PC-3 (cell line): ENCODE results near the gene DLGAP1. TPM values are rescaled to one million over a fixed set of nuclear protein-coding genes. Genes with fewer than 3 reads are reported as not detected.

Experiments used
- ATAC-seq: fragments of 200-7000 bp; cut with Tn5 transposase; 2 replicates; pipeline ENCODE4 v1.9.1; 2020; ENCODE audit warnings: mild to moderate bottlenecking, moderate library complexity
- BruUV-seq: library from RNA; stranded (reverse); fragments of 400-500 nt; replicated peaks from 2 replicates; lab custom pipeline; 2021; lab: Mats Ljungman, UMichigan
- CTCF ChIA-PET: fragments of 300-600 bp; sonication (Branson Sonifier 250); formaldehyde crosslinking; loops from one replicate; lab custom pipeline; 2022; ENCODE audit warnings: antibody characterized with exemption; lab: Charles Lee
- POLR2A ChIA-PET: fragments of 300-600 bp; sonication (Branson Sonifier 250); formaldehyde crosslinking; loops from one replicate; lab custom pipeline; 2022; ENCODE audit warnings: antibody characterized with exemption; ENCODE audit not compliant: unreplicated experiment; lab: Charles Lee
- DNase-seq: peaks from one replicate; pipeline ENCODE4 v3.0.0-alpha.2; 2015
- H2AFZ ChIP-seq: fragments of 300-600 bp; sonication (generic); 2 replicates; pipeline ENCODE4 v1.6.0; 2016; ENCODE audit warnings: antibody characterized with exemption, low read length
- H3F3A ChIP-seq: fragments of 300-600 bp; sonication (generic); one replicate; pipeline ENCODE4 v1.6.0; 2017; ENCODE audit warnings: antibody characterized with exemption, low read length, control low read depth, mild to moderate bottlenecking; ENCODE audit not compliant: unreplicated experiment
- H3K27ac ChIP-seq: fragments of 300-600 bp; sonication (generic); 2 replicates; pipeline ENCODE4 v1.5.1; 2016; ENCODE audit warnings: mild to moderate bottlenecking, low read length
- H3K27me3 ChIP-seq: fragments of 300-600 bp; sonication (generic); 2 replicates; pipeline ENCODE4 v1.6.1; 2016; ENCODE audit warnings: low read length, mixed read lengths
- H3K36me3 ChIP-seq: fragments of 300-600 bp; sonication (generic); 2 replicates; pipeline ENCODE4 v1.6.1; 2016; ENCODE audit warnings: low read depth, mixed run types, low read length, mixed read lengths
- H3K4me1 ChIP-seq: fragments of 300-600 bp; sonication (generic); 2 replicates; pipeline ENCODE4 v1.5.1; 2016; ENCODE audit warnings: low read length; ENCODE audit not compliant: insufficient read depth
- H3K4me2 ChIP-seq: fragments of 300-600 bp; sonication (generic); 2 replicates; pipeline ENCODE4 v1.6.0; 2016; ENCODE audit warnings: low read length
- H3K4me3 ChIP-seq: fragments of 300-600 bp; sonication (generic); 2 replicates; pipeline ENCODE4 v1.5.1; 2016; ENCODE audit warnings: mild to moderate bottlenecking, low read length, mixed read lengths
- H3K79me2 ChIP-seq: fragments of 300-600 bp; sonication (generic); 2 replicates; pipeline ENCODE4 v1.6.1; 2017; ENCODE audit warnings: low read length, mixed read lengths
- H3K9ac ChIP-seq: fragments of 300-600 bp; sonication (generic); 2 replicates; pipeline ENCODE4 v1.6.0; 2016; ENCODE audit warnings: mild to moderate bottlenecking, low read length
- H3K9me2 ChIP-seq: fragments of 300-600 bp; sonication (generic); replicated peaks from 2 replicates; pipeline ENCODE4 v1.6.1; 2016; ENCODE audit warnings: mixed run types, low read length, mixed read lengths
- H3K9me3 ChIP-seq: fragments of 300-600 bp; sonication (generic); 2 replicates; pipeline ENCODE4 v1.6.1; 2016; ENCODE audit warnings: low read length, mixed read lengths
- H4K20me1 ChIP-seq: fragments of 300-600 bp; sonication (generic); 2 replicates; pipeline ENCODE4 v1.6.1; 2016; ENCODE audit warnings: low read length, mixed read lengths
- CTCF ChIP-seq: fragments of 300-600 bp; sonication (generic); conservative IDR thresholded peaks from 2 replicates; pipeline ENCODE4 v1.5.1; 2017; ENCODE audit warnings: antibody characterized with exemption, low read depth, mild to moderate bottlenecking, low read length
- EZH2 ChIP-seq: fragments of 300-600 bp; sonication (generic); IDR thresholded peaks from one replicate; pipeline ENCODE4 v1.6.1; 2017; ENCODE audit warnings: antibody characterized with exemption, mild to moderate bottlenecking, low read length; ENCODE audit not compliant: unreplicated experiment
- EZH2phosphoT487 ChIP-seq: fragments of 300-600 bp; sonication (generic); IDR thresholded peaks from 2 replicates; pipeline ENCODE4 v1.6.1; 2018; ENCODE audit warnings: mild to moderate bottlenecking, antibody characterized with exemption, low read length, borderline replicate concordance
- intact Hi-C: fragments of 100-400 bp; cut with micrococcal nuclease; formaldehyde crosslinking; loops from 2 replicates; pipeline ENCODE4 v1.9.0; 2023
- total RNA-seq: library from RNA; depleted of rRNA; stranded (reverse); fragments of >200 nt; gene quantifications from 2 replicates; pipeline ENCODE4 v1.2.3, GENCODE V29; 2014

DLGAP1 gene
- total RNA-seq, 1 experiment from 2014 or later: not detected

- no peak overlapping the region for H3K27ac ChIP-seq
- H3K36me3 ChIP-seq: no peaks in the 10 kb centered on the region
- no peaks in the 10 kb centered on the region for H3F3A ChIP-seq
- H3K27me3 ChIP-seq: peaks cover 25% of the 10 kb centered on the region
- DNase-seq (no peak), ATAC-seq (no peak)
- intact Hi-C loops: no loop called here
- ChIA-PET CTCF (no interaction called here), POLR2A (no interaction called here)
- BruUV-seq: no TSS peak
- H4K20me1 ChIP-seq: no peaks in the 10 kb centered on the region
- H3K4me1 ChIP-seq: no peaks in the 10 kb centered on the region
- H3K9ac ChIP-seq: no peak overlapping the region
- H3K4me3 ChIP-seq: no peak overlapping the region
- TF ChIP-seq EZH2phosphoT487 (no peak), CTCF (no peak), EZH2 (no peak)
- H3K79me2 ChIP-seq: no peaks in the 10 kb centered on the region
- no peaks in the 10 kb centered on the region for H3K9me2 ChIP-seq
- H3K4me2 ChIP-seq: no peak overlapping the region
- H2AFZ ChIP-seq: no peak overlapping the region
- H3K9me3 ChIP-seq: no peaks in the 10 kb centered on the region
Observed at GRCh38 chr18:3830604-3831003, 624.5 kb downstream of the DLGAP1 start.

- ATAC-seq (no peak), DNase-seq (no peak)
- Histone ChIP-seq H3K4me3 (no peak overlapping the region), H3K27ac (no peak overlapping the region), H4K20me1 (no peaks in the 10 kb centered on the region), H3K36me3 (no peaks in the 10 kb centered on the region), H3K9me3 (no peaks in the 10 kb centered on the region), H3K4me2 (no peak overlapping the region), H3K27me3 (peaks cover 29% of the 10 kb centered on the region), H3K4me1 (no peaks in the 10 kb centered on the region), H2AFZ (no peak overlapping the region), H3K9ac (no peak overlapping the region), H3K9me2 (no peaks in the 10 kb centered on the region), H3F3A (no peaks in the 10 kb centered on the region), H3K79me2 (no peaks in the 10 kb centered on the region)
- CTCF ChIA-PET: no interaction called here
- TF ChIP-seq CTCF: no peak
- no peak for TF ChIP-seq EZH2phosphoT487
- TF ChIP-seq EZH2: no peak
- POLR2A ChIA-PET: no interaction called here
- BruUV-seq: no TSS peak
- intact Hi-C loops: no loop called here
Observed at GRCh38 chr18:3827236-3827845, 627.8 kb downstream of the DLGAP1 start.

- no peak overlapping the region for H3K9ac ChIP-seq
- TF ChIP-seq EZH2: no peak
- TF ChIP-seq EZH2phosphoT487: no peak
- no peak overlapping the region for H3K27ac ChIP-seq
- no TSS peak for BruUV-seq
- no peak overlapping the region for H3K4me2 ChIP-seq
- H3K36me3 ChIP-seq: no peaks in the 10 kb centered on the region
- H2AFZ ChIP-seq: no peak overlapping the region
- no peak for DNase-seq
- H3K4me3 ChIP-seq: no peak overlapping the region
- CTCF ChIA-PET: no interaction called here
- POLR2A ChIA-PET: no interaction called here
- no peaks in the 10 kb centered on the region for H3K9me3 ChIP-seq
- no peak for ATAC-seq
- peaks cover 26% of the 10 kb centered on the region for H3K27me3 ChIP-seq
- H3K9me2 ChIP-seq: no peaks in the 10 kb centered on the region
- H3K4me1 ChIP-seq: no peaks in the 10 kb centered on the region
- H3F3A ChIP-seq: no peaks in the 10 kb centered on the region
- intact Hi-C loops: no loop called here
- no peaks in the 10 kb centered on the region for H3K79me2 ChIP-seq
- H4K20me1 ChIP-seq: no peaks in the 10 kb centered on the region
Observed at GRCh38 chr18:3826021-3826420, 629.1 kb downstream of the DLGAP1 start.
